Left hindlimb (tissue), 1 donor: ENCODE data around the gene CTNNA2.

ENCODE experiments used
- DNase-seq: peaks from one replicate; pipeline ENCODE4 v3.0.0-alpha.2; 2018

Gene CTNNA2

DNA sequence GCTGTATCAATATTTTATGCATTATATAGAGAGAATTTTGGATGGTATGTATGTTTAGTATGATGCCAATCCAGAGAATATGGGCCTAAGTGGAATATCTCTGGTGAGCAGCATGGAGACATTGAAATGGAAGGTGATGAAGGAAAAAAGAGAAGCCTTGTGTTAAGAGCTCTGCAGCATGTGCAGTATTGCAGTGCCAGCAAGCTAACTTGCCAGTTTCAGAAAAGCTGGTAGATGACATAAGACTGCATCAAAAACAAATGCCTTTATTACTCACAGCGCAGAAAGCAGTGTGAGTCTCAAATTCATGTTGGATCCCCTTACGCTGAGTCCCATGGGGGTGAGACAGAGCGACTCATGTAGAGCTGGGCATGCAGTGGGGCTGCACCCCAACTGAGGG is 280.2 kb downstream of the CTNNA2 start:
- no peak for DNase-seq

DNA sequence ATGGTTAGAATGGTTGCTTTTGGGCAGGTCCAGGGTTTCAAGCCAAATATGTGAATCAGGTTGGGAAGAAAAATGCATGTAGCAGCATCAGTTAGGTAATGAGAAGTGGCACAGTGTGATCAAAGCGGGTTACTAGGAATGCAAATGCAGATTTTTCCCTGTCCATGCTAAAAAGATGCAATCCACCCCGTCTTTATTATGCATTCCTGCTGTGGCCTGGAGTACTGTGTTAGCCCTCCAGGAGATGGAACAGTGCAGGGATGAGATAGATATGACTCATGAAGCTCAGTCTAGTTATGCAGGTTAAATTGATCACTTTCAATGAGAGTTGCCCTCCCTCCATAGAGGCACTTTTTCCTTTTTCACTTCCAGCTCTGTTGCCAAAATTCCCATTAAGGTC is 283.8 kb downstream of the CTNNA2 start:
- DNase-seq = no peak

DNA sequence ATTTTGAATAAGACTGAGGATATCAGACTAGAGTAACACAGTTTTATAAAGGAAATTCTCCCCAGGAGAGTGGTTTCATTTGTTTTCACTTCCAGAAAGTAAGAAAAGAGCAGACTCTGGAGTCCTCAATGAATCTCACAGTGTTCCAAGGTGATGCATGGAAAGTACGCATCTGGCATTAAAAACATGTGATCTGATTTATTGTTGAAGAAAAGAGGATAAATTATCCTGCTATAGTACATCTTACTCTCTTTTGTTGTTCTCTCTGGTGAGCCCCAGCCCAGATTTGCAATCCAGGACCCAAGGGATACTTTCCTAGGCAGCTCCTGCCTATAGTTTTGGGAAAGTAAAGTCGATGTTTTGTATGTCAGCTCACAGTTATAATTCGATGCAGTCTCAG is 285.9 kb downstream of the CTNNA2 start:
- no peak for DNase-seq

DNA sequence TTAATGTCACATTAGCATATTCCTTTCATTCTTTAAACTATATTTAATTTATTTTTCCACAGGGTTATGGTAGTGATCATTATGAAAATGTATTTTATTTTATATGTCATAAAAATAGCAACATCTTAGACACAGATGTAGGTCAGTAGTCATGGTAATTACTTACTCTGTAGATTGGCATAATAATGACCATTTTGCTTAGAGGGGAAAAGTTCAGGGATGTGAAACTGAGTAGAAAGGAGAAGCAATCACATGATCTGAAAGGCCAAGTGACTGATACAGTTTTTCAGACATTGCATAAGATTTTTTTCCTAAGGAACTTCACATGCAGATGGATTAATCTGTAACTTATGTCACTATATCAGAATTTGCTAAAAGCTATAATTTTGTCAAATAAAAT is 286.9 kb downstream of the CTNNA2 start:
- no peak for DNase-seq

DNA sequence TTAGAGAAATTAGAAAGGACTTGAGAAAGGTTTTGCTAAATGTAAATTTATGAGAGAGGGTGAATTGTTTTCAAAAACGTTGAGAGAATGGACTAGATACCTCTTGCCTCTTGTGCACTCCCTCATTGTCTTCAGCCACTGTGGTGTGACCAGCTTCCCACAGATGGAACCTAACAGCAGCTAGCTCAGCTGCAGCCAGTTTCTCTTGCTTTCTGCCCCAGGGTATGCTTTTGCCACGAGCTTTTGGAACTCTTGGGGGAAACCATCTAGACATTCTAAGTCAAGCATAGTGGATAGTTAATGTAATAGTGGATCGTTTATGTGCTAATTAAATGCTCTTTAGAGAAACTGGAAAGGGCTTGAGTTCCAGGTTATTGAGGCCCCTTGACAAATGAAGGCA is 288.2 kb downstream of the CTNNA2 start:
- no peak for DNase-seq

DNA sequence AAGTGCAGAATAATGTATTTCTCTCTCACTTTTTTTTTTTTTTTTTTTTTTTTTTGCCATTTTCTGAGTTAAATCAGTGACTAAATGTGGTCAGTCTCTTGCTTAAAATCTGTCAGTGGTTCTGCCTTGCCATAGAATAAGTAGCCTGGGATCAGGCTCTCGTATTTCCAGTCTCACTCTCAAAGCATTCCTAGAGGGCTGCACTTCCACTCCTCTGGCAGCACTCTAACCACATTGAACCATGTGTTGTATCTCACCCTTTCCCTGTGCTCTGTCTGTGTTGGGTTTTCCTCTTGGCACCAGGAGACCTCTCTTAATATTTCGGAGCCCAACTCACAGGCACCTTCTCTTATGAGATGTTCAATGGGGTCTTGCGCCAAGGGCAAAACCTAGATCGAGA is 304.4 kb downstream of the CTNNA2 start:
- DNase-seq = no peak

DNA sequence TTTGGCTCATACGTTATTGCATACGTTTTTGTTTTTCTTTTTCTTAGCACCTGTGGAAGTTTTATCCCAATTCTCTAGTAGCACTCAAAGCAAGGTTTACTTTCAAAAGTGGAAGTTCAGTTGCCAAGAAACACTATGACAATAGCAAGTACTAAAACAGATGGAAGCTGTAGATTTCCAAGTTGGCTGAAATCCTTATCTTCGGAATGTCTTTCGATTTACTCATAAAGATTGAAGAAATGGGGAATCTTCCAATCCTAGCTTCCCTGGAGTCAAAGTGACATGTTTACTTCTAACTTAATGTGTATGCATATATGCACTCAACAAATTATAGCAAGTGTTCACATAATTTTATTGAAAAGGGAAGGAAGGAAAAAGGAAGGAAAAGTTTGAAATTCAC is 307.4 kb downstream of the CTNNA2 start:
- no peak for DNase-seq

DNA sequence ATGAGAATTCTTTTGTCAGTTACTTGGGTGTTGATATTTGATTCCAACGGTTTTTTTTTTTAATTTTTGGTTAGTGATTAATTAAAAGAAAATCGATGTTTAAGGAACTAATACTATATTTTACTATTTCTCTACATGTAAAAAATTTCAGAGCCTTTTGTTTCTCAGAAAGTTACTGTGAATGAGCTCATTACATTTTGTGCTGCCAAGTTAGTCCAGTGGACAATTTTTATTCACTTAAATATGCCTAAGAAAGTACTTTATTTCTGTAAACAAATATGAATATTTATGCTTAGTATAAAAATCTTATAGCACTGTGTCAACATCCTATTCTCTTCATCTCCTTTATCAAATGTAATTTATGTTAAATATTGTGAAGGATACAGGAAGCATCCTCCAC is 309.3 kb downstream of the CTNNA2 start:
- DNase-seq = no peak

DNA sequence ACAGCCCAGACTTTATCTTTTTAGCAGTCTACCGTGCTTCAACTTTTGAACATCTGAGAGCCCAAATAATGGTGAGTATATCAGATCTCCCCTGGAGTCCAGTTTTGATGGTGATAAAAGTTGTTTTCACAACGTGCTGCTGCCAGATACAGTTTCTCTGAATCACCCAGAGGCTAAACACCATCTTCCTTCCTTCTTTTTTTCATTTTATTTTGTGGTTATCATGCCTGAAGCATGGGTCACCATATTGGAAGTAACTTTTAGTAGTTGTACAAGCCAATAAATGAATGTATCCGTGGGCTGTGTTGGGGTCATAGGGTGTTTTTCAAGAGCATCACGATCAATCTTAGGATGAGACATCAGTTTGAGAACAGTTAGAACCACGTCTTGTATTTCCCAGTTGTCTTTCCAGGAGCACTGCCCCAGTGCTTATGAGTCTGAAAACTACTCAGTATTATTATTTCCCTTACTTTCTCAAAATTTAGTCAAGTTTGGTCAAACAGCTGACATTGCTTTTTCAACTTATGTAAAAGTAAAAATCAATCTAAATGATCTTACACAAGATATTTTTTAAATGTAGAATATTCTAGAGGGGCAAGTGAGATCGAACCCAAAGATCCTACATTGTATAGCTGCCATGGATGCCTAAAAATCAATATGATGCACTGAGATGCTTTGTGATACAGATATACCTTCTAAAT is 311.4 kb downstream of the CTNNA2 start:
- no peak for DNase-seq

DNA sequence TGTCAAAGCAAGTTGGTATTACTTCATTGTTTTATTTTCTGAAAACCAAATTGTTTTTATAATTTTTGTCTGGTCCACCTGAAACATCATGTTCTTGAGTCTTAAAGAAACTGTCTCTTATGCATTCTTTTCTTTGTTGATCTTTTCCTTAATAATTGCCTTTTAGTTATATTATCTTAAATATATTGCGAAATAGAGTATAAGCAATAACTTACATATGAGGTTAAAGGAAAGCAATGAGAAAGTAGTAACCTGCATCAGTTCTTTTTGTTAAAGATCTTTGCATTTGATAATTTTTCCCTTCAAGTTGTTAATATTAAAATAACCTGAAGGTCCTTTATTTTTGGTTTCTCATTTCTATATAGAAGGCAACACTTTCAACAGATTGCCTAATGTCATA is 315.0 kb downstream of the CTNNA2 start:
- DNase-seq = no peak

DNA sequence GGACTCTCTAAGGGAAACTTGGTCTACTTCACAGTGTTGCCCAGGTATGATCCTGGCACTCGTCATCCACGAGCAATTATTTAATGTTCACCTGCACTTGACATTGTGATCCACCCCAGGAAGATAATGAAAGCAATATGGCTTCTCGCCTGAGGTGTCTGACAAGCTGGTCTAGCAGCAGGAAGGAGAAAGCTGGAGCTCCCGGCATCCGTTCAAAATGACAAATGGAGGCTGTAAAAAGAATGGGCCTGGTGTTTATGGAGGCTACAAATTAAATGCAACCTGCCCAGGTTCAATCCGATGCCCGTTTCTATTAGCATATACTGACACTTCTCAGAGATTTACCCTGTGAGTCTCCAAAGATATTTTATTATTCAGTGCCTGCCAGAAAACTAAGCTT is 317.6 kb downstream of the CTNNA2 start:
- DNase-seq = no peak

DNA sequence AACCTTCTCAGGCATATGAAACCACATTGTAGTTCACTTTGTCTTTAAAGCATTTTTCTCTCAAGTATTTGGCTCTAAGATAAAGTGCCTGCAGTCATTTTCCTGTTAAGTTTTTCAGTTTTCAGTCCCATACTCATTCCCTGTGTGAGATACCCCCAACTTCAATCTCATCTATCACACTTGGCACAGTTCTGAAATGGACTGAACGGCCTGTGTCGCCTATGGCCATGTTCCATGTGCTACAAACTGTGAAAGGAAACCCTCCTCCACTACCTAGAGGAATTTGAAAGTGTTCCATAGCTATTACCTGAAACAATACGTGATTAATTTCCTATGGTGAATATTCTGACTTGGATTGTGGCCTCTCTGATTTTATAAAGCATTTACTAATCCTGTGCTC is 319.1 kb downstream of the CTNNA2 start:
- no peak for DNase-seq

DNA sequence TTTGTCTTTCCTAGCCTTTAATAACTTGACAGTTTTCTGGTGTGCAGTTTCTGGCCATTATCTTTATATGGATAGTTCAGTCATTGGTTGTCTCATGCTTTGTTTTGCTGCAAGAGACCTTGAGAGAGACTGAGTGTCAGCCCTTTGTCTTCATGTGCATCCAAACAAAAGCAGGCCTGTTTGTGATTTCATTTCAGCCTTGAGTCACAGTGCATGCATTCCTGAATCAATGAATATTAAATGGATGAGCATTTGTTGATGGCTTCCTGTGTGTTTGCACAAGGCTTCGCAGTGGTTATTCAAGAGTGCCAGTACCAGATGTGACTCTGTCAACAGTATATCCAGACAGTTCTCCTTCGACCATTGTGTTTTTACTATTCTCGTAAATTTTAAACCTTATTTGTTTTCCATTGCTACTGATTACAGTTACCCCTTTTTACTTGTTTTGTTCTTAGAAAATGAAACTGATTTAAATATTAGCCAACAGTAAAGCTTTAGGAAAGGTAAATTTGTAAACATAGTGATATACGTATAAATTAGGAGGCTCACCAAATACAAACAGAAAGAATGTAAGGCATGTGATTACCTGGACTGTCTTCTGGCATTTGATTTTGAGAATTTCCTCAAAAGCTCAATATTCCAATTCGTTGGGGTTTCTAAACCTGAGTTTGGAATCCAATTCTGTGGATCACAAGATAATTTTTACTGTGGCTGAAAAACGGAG is 319.8 kb downstream of the CTNNA2 start:
- no peak for DNase-seq

DNA sequence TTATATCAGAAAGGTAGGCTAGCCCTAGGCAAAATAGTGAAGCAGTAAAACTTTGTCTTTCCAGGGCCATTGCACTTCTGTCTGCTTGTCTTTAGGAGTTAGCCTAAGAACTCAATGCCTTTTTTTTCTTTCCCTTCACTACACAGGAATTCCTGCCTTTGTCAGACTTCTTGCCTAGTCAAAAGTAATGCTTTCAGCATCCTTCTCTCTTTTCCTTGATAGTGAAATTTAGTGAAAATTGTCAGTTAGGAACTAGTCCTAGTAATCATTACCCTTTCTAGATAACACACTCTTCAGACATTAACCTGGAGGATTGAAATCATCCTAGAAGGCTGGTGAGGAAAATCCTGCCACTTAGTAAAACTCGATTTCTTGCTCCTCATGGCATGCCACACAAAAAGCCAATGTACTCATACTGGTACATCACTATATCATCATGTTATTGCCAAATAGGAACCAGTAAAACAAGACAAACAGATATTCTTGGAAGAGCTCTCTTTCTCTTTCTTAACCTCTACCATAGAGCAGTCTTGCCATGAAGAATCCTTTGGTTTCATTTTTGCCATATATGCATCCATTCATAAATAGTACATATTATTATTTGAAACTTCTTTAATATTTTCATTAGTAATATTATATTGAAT is 320.5 kb downstream of the CTNNA2 start:
- DNase-seq = no peak

DNA sequence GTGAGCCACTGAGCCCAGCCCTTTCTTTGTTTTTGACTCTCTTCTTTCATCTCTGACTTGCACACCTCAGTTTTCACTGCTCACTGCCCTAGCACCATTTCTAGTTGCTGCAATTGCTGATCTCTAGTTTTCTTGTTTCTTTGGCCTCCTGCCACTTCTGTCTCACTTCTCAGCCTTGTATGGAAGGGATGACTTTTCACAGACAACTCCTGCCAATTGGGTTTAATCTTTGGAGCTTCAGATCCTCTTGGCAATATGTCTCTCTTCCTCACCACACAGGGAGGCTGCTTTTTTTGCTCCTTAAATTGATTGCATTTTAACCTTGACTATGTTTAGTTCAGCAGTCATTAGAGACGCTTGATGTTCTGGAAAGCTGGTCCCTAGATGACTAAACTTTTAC is 323.1 kb downstream of the CTNNA2 start:
- no peak for DNase-seq

DNA sequence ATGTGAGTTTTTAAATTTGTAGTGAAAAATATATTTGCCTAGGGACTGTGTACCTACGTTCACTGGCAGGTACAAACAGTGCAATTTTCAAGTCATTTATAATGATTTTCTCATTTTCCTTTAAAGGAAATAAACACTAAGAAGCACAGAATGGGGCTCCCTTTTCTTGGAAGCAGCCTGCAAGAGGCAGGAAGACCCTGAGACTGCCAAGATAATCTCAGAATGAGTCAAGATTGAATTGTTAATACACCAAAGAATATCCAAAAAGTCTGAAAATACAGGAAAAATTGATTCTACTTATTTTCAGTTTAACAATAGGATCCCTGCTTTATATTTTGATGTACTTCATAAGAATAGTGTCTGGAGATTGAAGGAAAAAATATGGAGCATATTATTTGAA is 331.2 kb downstream of the CTNNA2 start:
- DNase-seq = no peak

DNA sequence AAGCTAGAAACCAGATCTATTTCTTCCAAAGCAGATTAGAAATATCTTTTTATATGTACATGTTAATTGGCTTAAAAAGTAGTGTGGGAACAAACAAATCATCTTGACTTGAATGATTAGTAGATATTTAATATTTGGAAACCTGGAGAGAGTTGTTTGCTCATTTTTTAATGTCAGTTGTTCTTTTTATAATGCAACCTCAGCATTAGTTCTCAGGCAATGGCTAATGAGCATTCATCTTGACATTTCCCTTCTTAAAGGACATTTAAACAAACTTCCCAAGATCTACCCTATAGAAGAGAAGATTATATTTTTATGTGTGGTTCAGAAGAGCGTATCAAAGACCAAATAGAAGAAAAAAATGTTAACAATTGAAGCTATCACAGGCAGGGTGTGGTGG is 334.0 kb downstream of the CTNNA2 start:
- no peak for DNase-seq

DNA sequence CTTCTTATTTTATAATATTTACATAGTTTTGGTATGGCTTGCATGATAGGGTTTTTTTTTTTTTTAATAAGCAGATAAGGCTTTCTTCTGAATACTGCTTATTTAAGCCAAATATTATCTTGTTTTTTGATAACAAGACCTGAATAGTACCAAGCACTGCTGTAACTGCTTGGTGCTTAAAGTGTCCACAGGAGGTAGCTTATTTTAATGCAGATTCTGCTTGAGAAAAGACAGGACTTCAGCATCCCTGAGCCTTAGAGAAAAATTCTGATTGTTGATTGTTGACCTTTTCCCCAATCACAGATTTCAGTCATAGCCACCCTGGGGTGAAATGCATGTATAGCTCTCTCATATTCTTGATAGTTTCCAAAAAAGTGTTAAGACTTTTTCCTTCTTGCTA is 336.4 kb downstream of the CTNNA2 start:
- no peak for DNase-seq

DNA sequence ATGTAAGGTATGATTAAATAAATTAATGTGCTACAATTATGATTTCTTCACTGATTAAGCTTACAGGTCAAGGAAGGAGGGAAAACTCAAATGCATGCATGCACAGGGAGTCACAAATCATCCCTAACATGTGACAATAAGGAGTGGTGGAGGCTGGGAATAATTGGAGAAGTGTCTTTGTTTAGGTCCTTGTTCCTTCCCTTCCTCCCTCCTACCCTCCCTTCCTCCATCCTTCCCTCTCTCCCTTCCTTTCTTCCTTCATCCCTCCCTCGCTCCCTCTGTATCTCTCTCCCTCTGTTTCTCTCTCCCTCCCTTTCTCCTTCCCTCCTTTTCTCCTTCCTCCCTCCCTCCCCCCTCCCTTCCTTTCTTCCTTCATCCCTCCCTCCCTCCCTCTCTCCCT is 337.1 kb downstream of the CTNNA2 start:
- DNase-seq = no peak

DNA sequence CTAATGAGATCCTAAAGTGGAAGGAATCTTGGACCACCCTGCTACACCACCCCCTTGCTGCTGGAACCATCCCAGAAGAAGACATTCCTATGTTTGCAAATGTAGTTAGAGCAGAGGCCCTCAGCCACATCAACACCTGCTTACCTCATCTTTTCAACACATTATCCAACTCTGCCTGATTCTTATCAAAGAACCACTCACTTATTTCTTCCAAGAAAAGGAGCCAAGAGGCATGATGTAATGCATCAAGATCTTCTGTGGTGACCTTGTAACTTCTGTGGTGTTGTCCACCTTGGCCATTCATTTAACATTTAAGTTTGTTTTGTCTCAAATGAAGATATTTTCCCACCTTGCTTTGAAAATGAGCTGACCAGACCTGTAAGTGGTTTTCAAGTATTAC is 338.1 kb downstream of the CTNNA2 start:
- no peak for DNase-seq

DNA sequence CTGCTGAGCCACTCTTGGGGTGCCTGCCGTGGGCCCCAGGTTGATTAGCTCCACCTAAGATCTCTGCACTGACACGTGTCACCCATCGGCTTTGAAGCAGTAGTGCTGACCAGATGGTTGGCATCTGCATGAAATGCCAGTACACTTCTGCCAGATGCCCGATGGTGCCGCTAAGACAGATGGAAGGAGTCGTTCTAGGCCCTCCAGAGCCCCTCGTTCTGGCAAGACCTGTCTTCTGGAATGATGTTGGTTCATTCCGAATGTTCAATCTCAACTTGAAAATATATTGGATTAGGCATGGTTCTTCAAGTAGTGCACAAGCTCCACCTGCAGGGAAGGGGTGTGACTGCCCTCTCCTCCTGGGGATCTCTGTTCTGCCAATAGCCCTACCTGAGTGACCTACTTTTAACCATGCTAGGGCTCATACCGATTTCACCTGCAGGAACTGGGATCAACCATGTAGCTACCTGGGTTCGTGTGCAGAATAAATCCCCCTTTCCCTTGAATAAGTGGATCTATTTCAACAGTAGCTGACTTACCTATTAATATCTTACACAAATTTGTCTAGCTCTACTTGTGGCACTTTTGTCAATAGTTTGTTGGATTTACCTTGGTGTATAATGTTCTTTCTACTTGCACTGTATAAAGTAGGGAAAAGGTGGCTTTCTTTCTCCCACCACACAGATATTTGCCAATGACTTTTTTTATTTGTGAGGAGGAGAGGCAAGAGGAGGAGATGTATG is 342.6 kb downstream of the CTNNA2 start:
- no peak for DNase-seq

DNA sequence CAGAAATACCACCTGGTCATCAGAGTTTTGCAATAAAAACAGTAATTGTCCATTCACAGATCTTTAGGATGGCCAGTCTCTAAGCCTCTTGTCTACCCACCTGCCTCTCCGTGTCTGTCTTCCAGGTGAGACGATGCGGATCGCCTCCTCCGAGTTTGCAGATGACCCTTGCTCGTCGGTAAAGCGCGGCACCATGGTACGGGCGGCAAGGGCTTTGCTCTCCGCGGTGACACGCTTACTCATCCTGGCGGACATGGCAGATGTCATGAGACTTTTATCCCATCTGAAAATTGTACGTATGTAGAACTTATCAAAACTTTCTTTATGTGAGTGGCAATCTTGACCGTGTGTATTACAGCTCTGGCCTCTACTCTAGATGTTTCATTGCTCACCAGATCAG is 345.0 kb downstream of the CTNNA2 start:
- no peak for DNase-seq

DNA sequence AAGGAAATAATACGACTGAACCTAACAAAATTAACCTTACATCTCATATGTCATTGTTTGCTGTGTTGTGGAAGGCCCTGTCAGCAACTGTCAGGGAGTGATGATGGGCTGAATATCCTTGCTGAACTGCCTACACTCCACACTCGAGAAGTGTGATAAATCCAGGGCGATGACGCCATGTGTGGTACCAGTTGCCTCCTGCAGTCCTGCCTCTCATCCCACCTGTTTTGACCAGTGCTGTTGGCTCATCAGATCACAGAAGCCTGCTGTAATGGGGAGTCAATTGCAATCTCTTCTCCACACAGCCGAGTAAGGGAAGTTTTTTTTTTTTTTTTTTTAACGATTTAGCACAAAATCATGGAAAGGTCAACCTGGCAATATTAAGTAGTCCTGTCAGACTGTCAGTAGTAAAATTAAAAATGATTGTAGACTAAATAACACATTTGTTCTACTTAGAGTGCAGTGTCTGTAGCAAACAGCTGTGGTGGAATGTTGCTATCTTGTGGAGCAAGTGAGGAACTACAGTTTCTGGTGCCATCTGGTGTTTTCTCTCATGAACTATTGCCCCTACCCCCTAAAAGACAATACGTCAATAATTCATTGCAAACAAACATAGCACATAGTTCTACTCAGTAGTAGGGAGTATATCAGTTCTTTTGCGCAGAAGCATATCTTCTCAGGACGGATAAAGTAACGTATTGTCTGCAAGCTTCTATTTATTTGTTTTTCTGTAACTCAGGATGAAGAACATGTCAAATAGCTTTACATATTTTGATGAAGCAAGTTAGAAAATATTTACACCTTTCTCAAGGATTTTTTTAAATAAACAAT is 347.6 kb downstream of the CTNNA2 start:
- DNase-seq = no peak
